HG03575 (cell line): ENCODE data around the gene EHD4.

Experiments used
- ATAC-seq: cut with Tn5 transposase; IDR thresholded peaks from one replicate; pipeline ENCODE4 v1.9.1; 2021; ENCODE audit not compliant: unreplicated experiment, insufficient number of reproducible peaks, low FRiP score; ENCODE audit errors: extremely low read depth

The EHD4 gene

GRCh38 chr15:41966920-41967465 lies 5.4 kb downstream of the EHD4 start:
- no peak for ATAC-seq

GRCh38 chr15:41966414-41966812 lies 5.9 kb downstream of the EHD4 start:
- ATAC-seq, result no peak

- no peak for ATAC-seq
Observed at GRCh38 chr15:41965441-41966413, 6.6 kb downstream of the EHD4 start.

- ATAC-seq, result no peak
Observed at GRCh38 chr15:41961595-41962202, 10.7 kb downstream of the EHD4 start.

GRCh38 chr15:41961001-41961518 lies 11.3 kb downstream of the EHD4 start:
- ATAC-seq, result no peak

- ATAC-seq, result no peak
Observed at GRCh38 chr15:41958002-41958420, 14.3 kb downstream of the EHD4 start.

GRCh38 chr15:41957021-41957897 lies 15.1 kb downstream of the EHD4 start:
- no peak for ATAC-seq

- ATAC-seq, result no peak
Observed at GRCh38 chr15:41955807-41956525, 16.4 kb downstream of the EHD4 start.

- no peak for ATAC-seq
Observed at GRCh38 chr15:41955100-41955499, 17.3 kb downstream of the EHD4 start.

GRCh38 chr15:41954036-41954435 lies 18.3 kb downstream of the EHD4 start:
- no peak for ATAC-seq

- no peak for ATAC-seq
Observed at GRCh38 chr15:41952013-41952563, 20.3 kb downstream of the EHD4 start.

- ATAC-seq, result no peak
Observed at GRCh38 chr15:41951571-41951970, 20.8 kb downstream of the EHD4 start.

- ATAC-seq, result no peak
Observed at GRCh38 chr15:41950489-41950888, 21.9 kb downstream of the EHD4 start.

- ATAC-seq, result no peak
Observed at GRCh38 chr15:41950127-41950483, 22.3 kb downstream of the EHD4 start.

GRCh38 chr15:41949401-41950126 lies 22.8 kb downstream of the EHD4 start:
- no peak for ATAC-seq

- ATAC-seq, result no peak
Observed at GRCh38 chr15:41948490-41948889, 23.9 kb downstream of the EHD4 start.

GRCh38 chr15:41946970-41947369 lies 25.4 kb downstream of the EHD4 start:
- ATAC-seq, result no peak
